Panc1 (cell line): ENCODE data around the gene SEZ6L. TPM values are rescaled to one million over a fixed set of nuclear protein-coding genes. Genes with fewer than 3 reads are reported as not detected.

Source experiments
- ATAC-seq: fragments of 200-7000 bp; cut with Tn5 transposase; 2 replicates; pipeline ENCODE4 v1.9.1; 2020; ENCODE audit warnings: mild to moderate bottlenecking, moderate library complexity
- BruUV-seq: library from RNA; stranded (reverse); fragments of 400-500 nt; replicated peaks from 2 replicates; lab custom pipeline; 2021; lab: Mats Ljungman, UMichigan
- CTCF ChIA-PET: fragments of 300-600 bp; sonication (Branson Sonifier 250); formaldehyde crosslinking; loops from one replicate; lab custom pipeline; 2022; ENCODE audit warnings: antibody characterized with exemption; lab: Charles Lee
- POLR2A ChIA-PET: fragments of 300-600 bp; sonication (Branson Sonifier 250); formaldehyde crosslinking; loops from one replicate; lab custom pipeline; 2022; ENCODE audit warnings: antibody characterized with exemption; lab: Charles Lee
- DNase-seq: peaks from one replicate; pipeline ENCODE4 v3.0.0-alpha.2; 2010; ENCODE audit warnings: low read depth, low spot score
- H3K27ac ChIP-seq: 2 replicates; pipeline ENCODE4 v1.5.1; 2011; ENCODE audit warnings: mild to moderate bottlenecking, low read length, inconsistent platforms
- H3K27me3 ChIP-seq: fragments of 200-500 bp; sonication (Bioruptor generic); 2 replicates; pipeline ENCODE4 v1.6.0; 2014; ENCODE audit warnings: low read length, inconsistent platforms; ENCODE audit not compliant: control insufficient read depth, insufficient read depth
- H3K36me3 ChIP-seq: fragments of 200-500 bp; sonication (Bioruptor generic); 2 replicates; pipeline ENCODE4 v1.5.1; 2014; ENCODE audit warnings: inconsistent platforms, mild to moderate bottlenecking, low read length, moderate library complexity; ENCODE audit not compliant: control insufficient read depth, insufficient read depth
- H3K4me1 ChIP-seq: 2 replicates; pipeline ENCODE4 v1.5.1; 2011; ENCODE audit warnings: inconsistent platforms, mild to moderate bottlenecking, low read length, moderate library complexity; ENCODE audit not compliant: control insufficient read depth, insufficient read depth
- H3K4me3 ChIP-seq, 2 experiments: 2 replicates each; pipeline ENCODE4 v1.5.1; 2011 to 2012; ENCODE audit warnings: low read depth in 2 of 2, low read length in 2 of 2, mild to moderate bottlenecking in 2 of 2, inconsistent platforms in 1 of 2, moderate library complexity in 1 of 2
- H3K9me3 ChIP-seq: fragments of 200-500 bp; sonication (Bioruptor generic); 2 replicates; pipeline ENCODE4 v1.5.1; 2014; ENCODE audit warnings: low read depth, mild to moderate bottlenecking, inconsistent platforms, low read length, moderate library complexity; ENCODE audit not compliant: control insufficient read depth, insufficient read depth
- POLR2AphosphoS5 ChIP-seq: IDR thresholded peaks from 2 replicates; pipeline ENCODE4 v1.6.1; 2012; ENCODE audit warnings: mild to moderate bottlenecking, low read depth, low read length, moderate library complexity
- SIN3A ChIP-seq: IDR thresholded peaks from 2 replicates; pipeline ENCODE4 v1.6.1; 2012; ENCODE audit warnings: low read depth, mild to moderate bottlenecking, low read length, moderate library complexity, borderline replicate concordance; ENCODE audit not compliant: insufficient read depth
- TCF7L2 ChIP-seq: IDR thresholded peaks from 2 replicates; pipeline ENCODE4 v1.6.1; 2011; ENCODE audit warnings: mild to moderate bottlenecking, low read depth, low read length, inconsistent platforms
- in situ Hi-C: cut with HindIII; loops from 2 replicates; pipeline ENCODE4 v1.10.0; 2016; ENCODE audit warnings: low sequenced_read_pairs, low pct_unique_long_range_greater_than_20kb
- intact Hi-C: fragments of 100-400 bp; cut with micrococcal nuclease; formaldehyde crosslinking; loops from one replicate; pipeline ENCODE4 v1.10.0; 2022; ENCODE audit not compliant: unreplicated experiment
- total RNA-seq: library from RNA; stranded (reverse); gene quantifications from one replicate; pipeline ENCODE4 v1.2.1, GENCODE V29; 2021; ENCODE audit not compliant: unreplicated experiment
- TF ChIP-seq, protein P1 (sequence below): fragments of 450-650 bp; IDR thresholded peaks from 2 replicates; pipeline ENCODE4 v1.5.1; 2017; ENCODE audit warnings: mild to moderate bottlenecking
- TF ChIP-seq, protein P2 (sequence below), 2 experiments: IDR thresholded peaks; 2 replicates each; pipeline ENCODE4 v1.6.1; 2011 to 2012; ENCODE audit warnings: low read depth in 2 of 2, control low read depth in 1 of 2, low read length in 1 of 2, mild to moderate bottlenecking in 1 of 2, moderate library complexity in 1 of 2; ENCODE audit not compliant: insufficient read depth in 1 of 2

SEZ6L gene
- total RNA-seq, 1 experiment from 2014 or later = not detected

DNA sequence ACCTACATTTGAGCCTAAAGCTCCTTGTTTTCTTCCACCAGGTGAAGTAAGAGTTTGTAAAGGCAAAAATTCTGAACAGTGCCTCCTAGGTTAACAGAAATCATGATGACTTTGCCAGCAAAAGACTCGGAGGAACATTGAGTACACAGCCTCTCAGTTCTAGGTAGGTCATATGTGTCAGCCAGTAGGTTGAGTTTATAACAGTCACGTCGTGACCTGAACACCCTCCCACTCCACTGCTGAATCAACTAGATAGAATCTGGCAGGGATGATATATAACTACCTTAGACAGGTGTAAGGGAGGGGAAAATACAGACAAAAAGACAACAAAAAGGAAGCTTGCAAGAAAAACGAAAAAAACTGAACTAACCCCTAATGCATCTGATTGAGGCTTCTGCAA, 247.0 kb downstream of the SEZ6L start:
- ATAC-seq (no peak), DNase-seq (no peak)
- Histone ChIP-seq H3K9me3 (no peaks in the 10 kb centered on the region), H3K4me3 (no peak overlapping the region), H3K27me3 (peaks cover 2% of the 10 kb centered on the region), H3K4me1 (no peaks in the 10 kb centered on the region), H3K36me3 (no peaks in the 10 kb centered on the region), H3K27ac (no peak overlapping the region)
- ChIA-PET CTCF (interaction anchor here (0.8 kb wide), 1 partner anchor 49 kb away, joined by 3 read pairs; no protein-coding TSS in a partner anchor), POLR2A (no interaction called here)
- intact Hi-C loops = no loop called here
- BruUV-seq = no TSS peak
- TF ChIP-seq TCF7L2 = no peak
- no peak for TF ChIP-seq POLR2AphosphoS5
- TF ChIP-seq, protein P1, sequence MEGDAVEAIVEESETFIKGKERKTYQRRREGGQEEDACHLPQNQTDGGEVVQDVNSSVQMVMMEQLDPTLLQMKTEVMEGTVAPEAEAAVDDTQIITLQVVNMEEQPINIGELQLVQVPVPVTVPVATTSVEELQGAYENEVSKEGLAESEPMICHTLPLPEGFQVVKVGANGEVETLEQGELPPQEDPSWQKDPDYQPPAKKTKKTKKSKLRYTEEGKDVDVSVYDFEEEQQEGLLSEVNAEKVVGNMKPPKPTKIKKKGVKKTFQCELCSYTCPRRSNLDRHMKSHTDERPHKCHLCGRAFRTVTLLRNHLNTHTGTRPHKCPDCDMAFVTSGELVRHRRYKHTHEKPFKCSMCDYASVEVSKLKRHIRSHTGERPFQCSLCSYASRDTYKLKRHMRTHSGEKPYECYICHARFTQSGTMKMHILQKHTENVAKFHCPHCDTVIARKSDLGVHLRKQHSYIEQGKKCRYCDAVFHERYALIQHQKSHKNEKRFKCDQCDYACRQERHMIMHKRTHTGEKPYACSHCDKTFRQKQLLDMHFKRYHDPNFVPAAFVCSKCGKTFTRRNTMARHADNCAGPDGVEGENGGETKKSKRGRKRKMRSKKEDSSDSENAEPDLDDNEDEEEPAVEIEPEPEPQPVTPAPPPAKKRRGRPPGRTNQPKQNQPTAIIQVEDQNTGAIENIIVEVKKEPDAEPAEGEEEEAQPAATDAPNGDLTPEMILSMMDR = no peak
- TF ChIP-seq, protein P2, sequence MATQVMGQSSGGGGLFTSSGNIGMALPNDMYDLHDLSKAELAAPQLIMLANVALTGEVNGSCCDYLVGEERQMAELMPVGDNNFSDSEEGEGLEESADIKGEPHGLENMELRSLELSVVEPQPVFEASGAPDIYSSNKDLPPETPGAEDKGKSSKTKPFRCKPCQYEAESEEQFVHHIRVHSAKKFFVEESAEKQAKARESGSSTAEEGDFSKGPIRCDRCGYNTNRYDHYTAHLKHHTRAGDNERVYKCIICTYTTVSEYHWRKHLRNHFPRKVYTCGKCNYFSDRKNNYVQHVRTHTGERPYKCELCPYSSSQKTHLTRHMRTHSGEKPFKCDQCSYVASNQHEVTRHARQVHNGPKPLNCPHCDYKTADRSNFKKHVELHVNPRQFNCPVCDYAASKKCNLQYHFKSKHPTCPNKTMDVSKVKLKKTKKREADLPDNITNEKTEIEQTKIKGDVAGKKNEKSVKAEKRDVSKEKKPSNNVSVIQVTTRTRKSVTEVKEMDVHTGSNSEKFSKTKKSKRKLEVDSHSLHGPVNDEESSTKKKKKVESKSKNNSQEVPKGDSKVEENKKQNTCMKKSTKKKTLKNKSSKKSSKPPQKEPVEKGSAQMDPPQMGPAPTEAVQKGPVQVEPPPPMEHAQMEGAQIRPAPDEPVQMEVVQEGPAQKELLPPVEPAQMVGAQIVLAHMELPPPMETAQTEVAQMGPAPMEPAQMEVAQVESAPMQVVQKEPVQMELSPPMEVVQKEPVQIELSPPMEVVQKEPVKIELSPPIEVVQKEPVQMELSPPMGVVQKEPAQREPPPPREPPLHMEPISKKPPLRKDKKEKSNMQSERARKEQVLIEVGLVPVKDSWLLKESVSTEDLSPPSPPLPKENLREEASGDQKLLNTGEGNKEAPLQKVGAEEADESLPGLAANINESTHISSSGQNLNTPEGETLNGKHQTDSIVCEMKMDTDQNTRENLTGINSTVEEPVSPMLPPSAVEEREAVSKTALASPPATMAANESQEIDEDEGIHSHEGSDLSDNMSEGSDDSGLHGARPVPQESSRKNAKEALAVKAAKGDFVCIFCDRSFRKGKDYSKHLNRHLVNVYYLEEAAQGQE (IDR thresholded peaks at IDR 0.05; ENCODE audit: insufficient read depth in 1 of 2, low read depth in 2 of 2, low read length in 1 of 2) = no peak
- TF ChIP-seq SIN3A = no peak
- in situ Hi-C loops = no loop called here

DNA sequence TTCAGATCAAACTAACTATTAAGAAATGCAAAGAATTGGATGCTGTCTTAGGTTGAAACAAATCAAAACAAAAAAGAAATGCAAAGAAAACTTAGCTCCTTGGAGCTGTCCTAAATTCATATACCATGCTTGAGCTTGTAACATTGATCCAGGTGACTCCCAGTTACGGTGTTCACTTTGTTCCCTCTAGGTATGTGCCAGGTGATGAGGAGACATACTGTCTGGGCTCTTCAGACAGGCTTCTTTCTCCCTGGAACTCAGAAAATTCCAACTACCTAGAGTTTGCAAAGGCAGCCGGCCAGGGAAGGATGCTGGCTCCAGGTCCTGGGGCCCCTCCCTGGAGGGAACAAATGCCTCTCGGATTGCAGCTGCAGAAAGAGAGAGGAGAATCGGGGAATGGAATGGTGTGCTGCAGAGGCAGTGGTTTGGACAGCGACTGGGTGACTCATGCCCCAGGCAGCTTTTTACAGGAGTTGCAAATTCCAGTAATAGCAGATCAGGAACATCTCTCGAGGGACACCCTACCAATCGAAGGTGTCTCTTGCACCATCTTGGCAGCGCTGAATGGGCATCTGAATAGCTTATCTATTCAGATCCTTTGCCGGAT, 247.5 kb downstream of the SEZ6L start:
- no peak overlapping the region for H3K27ac ChIP-seq

More for the DNA sequence above, 247.5 kb downstream of the SEZ6L start:
- intact Hi-C loops (no loop called here), in situ Hi-C loops (no loop called here)
- ChIA-PET POLR2A (no interaction called here), CTCF (interaction anchor here (0.8 kb wide), 1 partner anchor 50 kb away, joined by 3 read pairs; no protein-coding TSS in a partner anchor)
- TF ChIP-seq SIN3A = no peak
- TF ChIP-seq, protein P2 (IDR thresholded peaks at IDR 0.05; ENCODE audit: insufficient read depth in 1 of 2, low read depth in 2 of 2, low read length in 1 of 2) = peak in 1 of 2 experiments; percentile 38; a peak in 1 of 4 replicates
- no peak overlapping the region for H3K4me3 ChIP-seq
- DNase-seq (no peak), ATAC-seq (no peak; the same call in 1 of the 2 replicates)
- peaks cover 2% of the 10 kb centered on the region for H3K27me3 ChIP-seq
- no peaks in the 10 kb centered on the region for H3K36me3 ChIP-seq
- no peaks in the 10 kb centered on the region for H3K4me1 ChIP-seq
- no TSS peak for BruUV-seq
- no peaks in the 10 kb centered on the region for H3K9me3 ChIP-seq
